ENCODE results near the gene KIF21A.

KIF21A gene

DNA sequence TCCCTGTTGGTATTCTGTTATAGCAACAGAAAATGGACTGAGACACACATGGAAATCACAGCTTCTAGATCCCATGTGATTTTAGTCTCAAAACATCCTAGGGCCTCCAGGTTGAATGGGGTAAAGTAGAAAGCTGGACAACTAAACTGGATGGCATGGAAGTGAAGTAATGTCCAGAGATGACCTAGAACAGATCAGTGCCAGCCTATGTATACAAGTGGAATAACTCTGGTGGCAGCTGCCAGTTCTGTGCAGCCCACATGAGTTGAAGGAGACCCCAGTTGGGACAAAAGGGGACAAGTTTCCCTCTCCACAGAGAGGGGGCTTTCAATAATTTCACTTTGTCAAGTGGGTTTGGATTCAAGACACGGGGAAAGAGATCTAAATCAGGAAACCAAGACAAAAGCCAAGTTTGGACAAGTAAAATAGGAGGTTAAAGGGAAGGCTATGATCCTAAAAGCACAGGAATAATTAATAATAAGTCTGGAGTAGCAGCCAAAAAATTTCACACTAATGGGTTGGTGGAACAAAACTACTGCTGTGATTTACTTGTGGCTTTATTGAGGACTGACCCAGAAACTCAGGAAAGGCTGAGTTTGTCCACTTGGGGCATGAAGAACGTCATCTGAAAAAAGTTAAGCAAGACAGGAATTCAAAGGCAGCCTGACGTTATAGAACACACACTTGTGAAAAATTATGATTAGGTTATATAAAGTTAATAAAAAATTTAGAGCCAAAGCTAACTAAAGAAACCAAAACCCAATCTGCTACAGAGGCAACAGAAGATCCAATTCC lies 11.7 kb downstream of the KIF21A start:
- no peak for DNase-seq (ENCODE audit: low spot score)

DNA sequence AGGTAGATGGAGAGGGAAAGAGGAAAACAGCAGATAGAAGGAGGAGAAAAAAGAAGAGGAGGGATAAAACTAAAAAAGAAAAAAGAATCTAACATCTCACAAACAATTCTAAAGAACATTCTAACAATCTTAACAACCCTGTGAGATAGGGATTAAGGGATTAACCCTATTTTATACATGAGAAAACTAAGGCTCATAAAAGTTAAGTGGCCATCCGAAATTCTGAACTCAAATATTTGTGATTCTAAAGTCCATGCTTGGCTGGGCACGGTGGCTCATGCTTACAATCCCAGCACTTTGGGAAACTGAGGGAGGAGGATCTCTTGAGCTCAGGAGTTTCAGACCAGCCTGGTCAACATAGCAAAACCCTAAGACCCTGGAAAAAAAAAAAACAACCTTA lies 13.1 kb downstream of the KIF21A start:
- DNase-seq (ENCODE audit: low spot score), result no peak

DNA sequence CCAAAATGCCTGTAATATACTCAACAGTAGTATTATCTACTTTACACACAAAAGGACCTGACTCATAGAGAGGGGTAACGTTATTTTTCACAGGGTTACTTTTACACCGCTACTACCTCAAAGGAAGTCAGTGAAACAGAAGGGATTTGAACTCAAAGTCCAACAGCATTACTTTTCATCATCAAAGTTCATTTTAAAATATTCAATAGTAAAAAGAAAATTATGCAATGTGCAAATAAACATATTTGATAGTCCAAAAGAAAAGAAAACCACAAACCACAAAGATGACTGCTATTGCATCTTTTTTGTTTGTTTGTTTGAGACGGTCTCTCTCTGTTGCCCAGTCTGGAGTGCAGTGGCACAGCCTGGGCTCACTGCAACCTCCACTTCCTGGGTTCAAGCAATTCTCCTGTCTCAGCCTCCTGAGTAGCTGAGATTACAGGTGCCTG lies 15.5 kb downstream of the KIF21A start:
- DNase-seq (ENCODE audit: low spot score), result no peak

DNA sequence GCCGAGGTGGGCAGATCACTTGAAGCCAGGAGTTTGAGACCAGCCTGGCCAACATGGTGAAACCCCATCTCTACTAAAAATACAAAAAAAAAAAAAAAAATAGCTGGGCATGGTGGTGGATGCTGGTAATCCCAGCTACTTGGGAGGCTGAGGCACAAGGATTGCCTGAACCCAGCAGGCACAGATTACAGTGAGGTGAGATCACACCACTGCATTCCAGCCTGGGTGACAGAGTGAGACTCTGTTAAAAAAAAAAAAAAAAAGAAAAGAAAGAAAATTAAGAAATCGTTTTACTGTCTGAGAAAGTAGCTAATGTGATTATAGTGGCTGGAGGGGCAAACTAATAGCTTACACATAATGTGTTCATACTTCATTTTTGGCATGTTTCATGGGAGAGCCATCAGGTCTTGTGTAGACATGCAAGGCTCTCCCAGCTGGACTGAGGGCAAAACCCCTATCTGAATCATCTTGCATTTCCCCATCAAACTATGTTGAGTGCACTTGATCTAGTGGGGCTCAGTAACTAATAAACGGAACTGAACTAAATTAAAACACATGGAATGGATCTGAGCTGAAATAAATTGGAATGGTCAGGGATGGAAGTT lies 16.2 kb downstream of the KIF21A start:
- no peak for DNase-seq (ENCODE audit: low spot score)

DNA sequence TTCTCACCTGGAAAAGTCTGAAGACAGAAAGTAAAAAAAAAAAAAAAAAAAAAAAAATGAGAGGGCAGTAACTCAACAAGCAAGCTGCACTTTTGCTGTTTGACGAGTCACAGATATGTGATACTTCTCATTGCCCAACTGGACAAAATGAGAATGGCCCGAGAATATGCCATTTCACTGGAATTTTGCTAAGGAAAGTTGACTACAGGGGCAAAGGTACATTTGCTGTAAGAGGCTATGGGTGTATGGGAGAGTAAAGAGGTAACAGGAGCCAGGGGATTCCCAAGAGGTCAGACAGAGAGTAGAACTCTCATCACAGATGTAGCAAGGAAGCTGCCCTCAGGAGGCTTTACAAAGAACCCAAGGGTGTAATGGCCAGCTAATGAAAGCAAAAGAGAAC lies 22.9 kb downstream of the KIF21A start:
- DNase-seq (ENCODE audit: low spot score), result no peak

DNA sequence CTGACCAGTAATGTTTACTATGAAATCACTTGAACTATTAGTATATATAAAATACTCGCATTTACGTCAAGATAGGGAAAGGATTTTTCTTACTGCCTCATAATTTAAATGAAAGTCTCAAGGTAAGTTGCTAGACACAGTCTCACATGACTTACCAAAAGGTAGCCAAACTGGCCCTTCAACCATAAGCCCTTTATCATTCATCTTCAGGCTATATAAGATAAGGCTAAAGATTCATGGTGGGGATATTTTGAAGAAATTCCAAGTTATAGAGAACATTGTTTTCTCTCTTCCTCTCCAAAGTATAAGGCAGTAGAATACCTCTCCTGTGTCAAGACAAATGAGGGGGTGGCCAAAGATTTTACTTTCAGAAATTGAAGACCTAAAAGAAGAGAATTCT lies 23.4 kb downstream of the KIF21A start:
- DNase-seq (ENCODE audit: low spot score), result no peak

DNA sequence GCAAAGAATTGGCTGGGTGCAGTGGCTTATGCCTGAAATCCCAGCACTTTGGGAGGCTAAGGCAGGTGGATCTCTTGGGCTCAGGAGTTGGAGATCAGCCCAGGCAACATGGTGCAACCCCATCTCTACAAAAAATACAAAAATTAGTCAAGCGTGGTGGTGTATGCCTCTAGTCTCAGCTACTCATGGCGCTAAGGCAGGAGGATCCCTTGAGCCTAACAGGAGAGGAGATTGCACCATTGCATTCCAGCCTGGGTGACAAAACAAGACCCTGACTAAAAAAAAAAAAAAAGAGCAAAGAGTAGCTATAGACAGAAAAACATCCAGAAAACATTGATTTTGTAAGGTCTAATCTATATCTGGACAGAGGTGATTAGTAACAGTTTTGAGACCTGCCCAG lies 25.0 kb downstream of the KIF21A start:
- no peak for DNase-seq (ENCODE audit: low spot score)

DNA sequence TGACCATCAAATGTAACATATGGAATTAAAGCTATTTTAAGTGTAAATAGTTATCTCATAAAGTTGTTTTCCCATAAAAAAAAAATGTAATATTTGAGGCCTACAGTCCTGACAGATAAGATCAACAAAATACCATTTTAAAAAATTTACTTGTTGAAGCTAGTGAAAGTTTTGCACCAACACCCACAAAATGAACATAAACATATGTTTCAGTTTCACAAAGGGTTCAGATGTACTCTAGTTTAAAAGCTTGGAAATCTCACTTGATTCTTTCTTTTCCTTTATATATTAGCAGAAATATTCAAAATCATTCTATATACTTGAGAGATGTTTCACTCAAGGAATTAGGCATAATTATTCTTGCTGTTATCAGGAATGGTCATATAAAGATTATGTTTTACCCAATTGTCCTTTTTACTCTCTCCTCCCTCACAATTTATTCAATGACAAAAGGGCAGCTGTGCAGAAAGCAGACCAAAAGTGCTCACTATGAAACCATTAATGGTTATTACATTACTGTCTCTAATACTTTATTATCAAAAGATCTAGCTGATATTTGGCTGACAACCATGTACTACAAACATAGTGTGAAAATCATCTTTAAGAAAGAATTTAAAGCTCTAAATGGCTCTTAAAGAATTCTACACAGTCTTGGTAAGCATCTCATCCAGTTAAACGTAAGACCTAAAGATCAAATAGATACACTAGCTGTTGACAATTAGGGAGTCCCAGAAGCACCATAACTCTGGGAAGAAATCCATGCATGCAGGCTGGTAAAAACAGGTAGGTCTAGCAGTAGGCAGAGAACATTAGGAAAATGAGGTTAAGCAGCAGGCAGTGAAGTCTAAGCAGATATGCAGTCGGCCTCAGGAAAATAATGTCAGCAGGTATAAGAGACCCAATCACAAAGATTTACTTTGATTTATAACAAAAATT lies 28.8 kb downstream of the KIF21A start:
- no peak for DNase-seq (ENCODE audit: low spot score)

DNA sequence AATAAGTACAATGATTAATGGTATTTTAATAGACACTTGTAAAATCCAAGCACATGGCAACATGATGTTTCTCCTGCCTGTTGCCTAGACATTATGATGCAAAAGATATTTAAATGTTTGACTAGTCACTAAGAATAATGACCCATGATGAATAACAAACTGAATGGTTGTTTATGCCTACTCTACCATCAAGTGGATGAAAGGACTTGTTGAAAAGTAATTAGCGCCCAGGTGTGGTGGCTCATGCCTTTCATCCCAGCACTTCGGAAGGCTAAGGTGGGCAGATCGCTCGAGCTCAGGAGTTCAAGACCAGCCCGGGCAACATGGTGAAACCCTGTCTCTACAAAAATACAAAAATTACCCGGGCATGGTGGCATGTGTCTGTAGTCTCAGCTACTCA lies 30.7 kb downstream of the KIF21A start:
- DNase-seq (ENCODE audit: low spot score), result no peak

DNA sequence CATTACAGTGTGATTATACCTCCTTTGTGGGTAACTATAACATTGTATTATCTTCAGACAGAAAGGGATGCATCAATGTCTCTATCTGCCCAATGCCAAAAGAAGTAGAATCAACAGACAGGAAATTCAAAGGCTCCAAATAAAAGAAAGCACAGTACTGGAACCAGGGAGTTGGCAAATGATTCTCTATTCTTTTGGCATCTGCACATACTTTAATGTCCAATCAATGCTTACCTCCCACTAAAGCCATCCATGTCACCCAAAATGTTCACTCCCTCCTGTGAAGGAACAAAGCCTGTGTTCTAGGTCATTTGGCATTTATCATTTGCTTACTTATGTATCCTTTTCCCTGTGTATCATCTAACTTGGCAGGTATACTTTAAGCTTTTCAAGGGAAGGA lies 36.7 kb downstream of the KIF21A start:
- no peak for DNase-seq (ENCODE audit: low spot score)

DNA sequence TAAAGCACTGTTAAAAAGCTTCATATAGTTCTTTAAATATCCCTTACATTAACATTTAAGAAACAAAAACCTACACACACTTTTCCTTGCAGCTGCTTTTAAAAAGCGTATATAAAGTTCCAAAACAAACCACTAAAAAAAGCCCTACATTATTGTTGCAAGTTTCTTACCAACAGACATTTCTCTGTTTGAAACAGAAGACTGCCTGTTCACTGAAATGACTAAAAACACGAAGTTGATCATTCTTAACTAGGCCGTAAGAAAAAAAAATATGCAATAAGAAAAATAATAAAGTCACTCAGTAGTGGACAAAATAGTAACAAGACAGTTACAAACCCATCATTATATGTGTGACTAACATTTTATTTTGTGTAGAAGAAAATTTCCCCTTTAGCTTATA lies 37.3 kb downstream of the KIF21A start:
- no peak for DNase-seq (ENCODE audit: low spot score)

DNA sequence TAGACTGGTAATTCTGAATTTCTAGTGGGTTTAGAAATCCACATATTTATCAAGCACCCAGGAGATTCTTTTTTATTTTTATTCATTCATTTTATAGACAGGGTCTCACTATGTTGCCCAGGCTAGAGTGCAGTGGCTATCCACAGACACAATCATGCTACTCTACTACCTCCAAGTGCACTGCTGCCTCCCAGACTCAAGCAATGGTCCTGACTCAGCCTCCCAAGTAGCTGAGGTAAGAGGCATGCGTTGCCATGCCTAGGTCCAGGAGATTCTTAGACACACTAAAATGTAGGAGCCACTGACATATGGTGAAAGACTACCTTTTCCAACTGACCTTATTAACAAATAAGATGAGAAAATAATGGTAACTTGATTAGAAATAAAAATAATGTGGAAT lies 38.9 kb downstream of the KIF21A start:
- no peak for DNase-seq (ENCODE audit: low spot score)

DNA sequence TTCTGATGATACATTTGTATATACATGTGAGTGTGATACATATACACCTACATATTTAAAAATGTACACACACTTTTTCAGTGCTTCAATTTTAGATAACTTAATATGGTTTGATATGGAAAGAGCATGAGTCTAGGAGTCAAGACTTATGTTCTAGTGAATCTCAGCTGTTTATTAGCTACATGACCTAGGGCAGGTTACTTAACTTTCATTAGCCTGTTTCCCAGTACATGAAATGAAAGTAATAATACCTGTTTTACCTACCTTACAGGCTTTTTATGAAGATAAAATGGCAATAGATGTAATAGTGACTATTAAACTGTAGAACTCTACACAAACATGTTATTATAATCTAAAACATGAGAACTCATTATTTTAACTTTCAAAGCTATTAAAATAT lies 39.5 kb downstream of the KIF21A start:
- DNase-seq (ENCODE audit: low spot score), result no peak

DNA sequence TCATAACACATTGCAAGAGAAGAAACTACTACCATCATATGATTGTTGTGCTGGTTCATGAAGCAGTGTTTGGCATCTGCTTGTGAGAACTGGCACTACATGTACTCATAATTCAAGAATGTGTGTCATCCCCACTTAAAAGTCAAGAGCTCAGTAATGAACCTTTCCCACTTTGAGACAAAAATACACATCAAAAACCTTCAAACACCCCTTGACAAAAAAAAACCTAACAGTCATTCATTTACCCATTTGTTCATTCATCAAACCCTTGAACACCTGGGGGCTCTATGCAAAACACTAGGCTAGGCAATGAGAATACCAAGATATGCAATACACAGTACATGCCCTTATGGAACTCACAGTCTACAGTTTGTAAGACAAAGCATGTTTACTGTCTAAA lies 40.0 kb downstream of the KIF21A start:
- DNase-seq (ENCODE audit: low spot score), result no peak

DNA sequence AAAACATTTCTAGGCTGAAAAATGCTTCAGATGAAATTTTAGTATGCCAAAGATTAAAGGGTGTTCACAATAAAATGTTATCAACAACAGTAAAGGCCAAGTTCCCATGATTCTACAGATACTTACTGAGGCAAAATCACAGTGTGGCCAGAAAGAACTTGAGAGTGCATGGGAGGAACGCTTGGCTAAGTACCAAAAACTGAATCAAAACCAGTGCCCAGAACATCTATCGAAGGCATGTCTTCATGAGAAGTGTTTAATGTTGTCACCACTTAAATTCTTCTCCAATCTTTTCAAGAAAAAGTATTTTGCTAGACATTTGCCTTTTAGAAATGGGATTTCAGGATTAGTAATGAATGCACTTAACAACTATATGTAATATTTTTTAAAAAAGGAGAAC lies 41.5 kb downstream of the KIF21A start:
- DNase-seq (ENCODE audit: low spot score), result no peak

DNA sequence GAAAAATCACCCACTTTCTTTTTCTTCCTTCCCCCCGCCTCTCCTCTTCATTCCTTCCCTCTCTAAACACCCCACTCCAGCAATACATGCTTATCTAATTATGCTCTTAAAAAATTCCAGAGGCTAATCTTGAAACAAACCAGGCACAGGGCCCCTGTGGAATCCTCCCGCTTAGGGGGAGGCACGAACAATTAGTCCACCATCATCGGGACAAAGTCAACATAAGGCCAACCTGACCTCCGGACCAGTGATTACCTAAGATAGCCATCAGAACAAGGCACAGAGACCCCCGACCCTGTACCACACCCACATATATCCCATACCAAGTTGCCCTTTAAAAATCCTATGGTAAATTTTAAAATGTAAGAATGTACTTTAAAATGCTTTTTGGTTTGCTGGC lies 47.1 kb downstream of the KIF21A start:
- no peak for DNase-seq (ENCODE audit: low spot score)

DNA sequence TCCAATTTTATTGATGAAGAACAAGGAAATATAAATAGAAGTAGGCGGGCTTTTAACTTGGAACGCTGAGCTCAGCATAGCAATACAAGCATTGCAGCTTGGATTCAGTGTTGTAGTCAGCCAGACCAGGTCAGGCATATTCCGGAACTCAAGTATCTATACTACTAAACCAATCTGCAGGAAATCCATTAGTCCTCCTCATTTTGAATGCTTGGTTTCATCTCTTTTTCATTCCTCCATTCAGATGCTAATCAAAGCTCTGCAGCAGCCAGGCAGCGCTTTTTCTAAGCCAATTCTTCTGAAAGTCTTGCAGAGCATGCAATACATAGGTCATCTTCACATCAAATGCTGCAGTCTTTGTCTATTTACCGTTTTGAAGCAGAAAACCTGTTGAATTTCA lies 49.0 kb downstream of the KIF21A start:
- peak; percentile 44 for DNase-seq (ENCODE audit: low spot score)

DNA sequence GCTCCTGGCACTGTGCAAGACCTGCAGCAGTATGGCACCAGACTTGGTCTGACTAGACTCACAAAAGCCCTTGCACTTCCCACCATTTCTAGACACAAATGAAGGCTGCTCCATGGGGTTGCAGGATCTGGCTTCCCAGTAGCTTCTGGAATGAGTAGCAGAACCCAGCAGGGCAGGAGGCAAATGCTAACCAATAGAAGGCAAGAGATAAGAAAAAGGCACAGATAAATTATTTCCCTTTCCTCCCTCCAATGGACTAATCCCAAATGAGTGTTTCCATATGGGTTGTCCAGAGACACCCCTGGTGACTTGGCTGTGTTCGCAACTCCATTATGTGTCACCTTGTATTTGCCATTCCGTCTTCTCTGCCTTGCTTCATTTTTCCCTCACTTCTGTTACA lies 49.7 kb downstream of the KIF21A start:
- no peak for DNase-seq (ENCODE audit: low spot score)

DNA sequence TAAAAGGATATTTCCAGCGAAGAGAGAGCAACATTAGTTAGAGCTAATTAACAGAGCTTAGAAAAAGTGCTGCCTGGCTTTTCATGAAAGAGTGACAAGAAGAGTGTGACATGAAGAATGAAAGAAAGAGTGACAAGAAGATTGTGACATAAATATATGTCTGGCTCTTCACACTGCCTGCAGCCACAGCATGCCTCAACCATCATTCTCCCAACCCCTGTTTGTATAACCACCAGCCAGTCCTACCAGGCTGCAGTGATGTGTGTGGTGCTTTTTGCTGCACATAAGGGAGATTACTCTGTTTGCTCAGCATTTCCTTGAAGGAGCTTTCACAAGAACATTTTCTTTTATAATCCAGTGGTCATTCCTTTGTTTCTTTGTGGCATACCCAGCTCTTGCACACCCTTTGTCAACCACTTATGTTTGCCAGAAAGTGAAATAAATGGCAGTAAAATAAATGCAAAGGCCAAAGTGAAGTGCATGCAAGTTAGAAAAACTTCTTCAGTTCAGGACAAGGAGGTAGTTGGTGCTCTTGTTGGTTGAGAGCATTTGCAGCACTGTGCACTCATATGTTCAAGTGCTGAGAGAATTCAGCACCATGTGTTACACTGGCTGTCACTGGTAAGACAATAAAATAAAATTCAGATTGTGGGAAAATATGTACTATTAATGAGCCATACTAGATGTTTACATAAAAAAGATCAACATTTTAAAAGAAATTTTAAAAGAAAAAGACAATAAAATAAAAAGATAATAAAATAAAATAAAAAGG lies 50.6 kb downstream of the KIF21A start:
- DNase-seq (ENCODE audit: low spot score), result no peak

DNA sequence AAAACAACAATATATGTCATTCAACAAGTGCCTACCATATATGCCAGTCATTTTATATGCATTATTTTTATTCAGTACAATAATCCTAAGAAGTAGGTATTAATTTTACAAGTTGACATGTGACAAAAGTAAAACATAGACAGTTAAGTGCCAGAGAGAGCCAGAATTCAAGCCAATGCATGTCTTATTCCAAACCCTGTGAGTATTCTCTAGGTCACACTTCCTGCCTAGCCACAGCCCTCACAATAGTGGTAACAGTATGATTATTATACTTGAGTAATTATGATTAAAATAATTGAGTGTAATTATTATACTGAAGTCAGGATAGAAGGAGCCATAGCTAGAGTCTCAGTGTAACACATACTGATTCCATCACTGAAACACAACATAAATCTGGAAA lies 52.2 kb downstream of the KIF21A start:
- DNase-seq (ENCODE audit: low spot score), result no peak

DNA sequence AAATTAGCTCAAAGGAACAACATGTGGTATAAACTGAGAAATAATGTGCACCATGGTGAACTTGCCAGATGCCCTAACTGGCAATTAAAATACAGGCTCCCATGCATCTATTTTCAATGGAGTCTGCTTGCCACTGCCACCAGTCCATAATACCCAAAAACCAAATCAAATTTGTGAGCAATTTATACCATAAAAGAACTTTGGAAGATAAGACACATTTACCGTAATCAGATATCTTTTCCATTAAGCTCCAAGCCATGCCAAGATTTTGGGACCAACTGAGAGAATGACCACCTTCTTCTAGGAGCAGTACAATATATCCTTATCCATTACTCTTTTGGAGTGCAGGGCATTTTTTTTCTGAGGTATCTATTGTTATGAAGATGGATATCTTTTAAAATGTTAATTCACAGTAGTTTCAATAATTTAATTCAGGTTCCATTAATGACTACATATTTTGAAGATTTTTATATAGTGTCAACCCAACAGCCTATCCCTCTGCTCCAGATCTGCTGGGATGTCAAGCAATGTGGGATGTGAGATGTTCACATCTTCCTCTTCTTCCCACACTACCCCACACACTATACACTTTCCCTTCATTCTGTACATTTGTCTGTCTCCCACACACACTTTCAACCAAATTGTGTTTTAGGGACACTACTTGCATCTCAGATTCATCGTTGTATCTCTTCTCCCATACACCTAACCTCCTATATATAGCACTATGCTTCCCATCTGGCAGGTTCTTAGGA lies 53.3 kb downstream of the KIF21A start:
- DNase-seq (ENCODE audit: low spot score), result no peak

Measured in iPS-NIHi11 (cell line).